Activated CD4-positive, alpha-beta memory T cell treated with anti-CD3 and anti-CD28 coated beads for 36 hours (primary cell): ENCODE measurements around the gene RNF4. TPM values are rescaled to one million over a fixed set of nuclear protein-coding genes. Genes with fewer than 3 reads are reported as not detected.

ENCODE experiments used
- CTCF ChIA-PET: fragments of 350-600 bp; sonication (Branson Sonifier 250); formaldehyde crosslinking; loops from one replicate; lab custom pipeline; 2021; ENCODE audit warnings: antibody characterized with exemption, inconsistent platforms; lab: Charles Lee
- POLR2A ChIA-PET: fragments of 350-600 bp; sonication (Branson Sonifier 250); formaldehyde crosslinking; loops from one replicate; lab custom pipeline; 2021; ENCODE audit warnings: antibody characterized with exemption; lab: Charles Lee
- DNase-seq: peaks from one replicate; pipeline ENCODE4 v3.0.0-alpha.2; 2020
- H3K27ac Mint-ChIP-seq: one replicate; pipeline ENCODE4 v1.8.0; 2021; ENCODE audit warnings: mixed read lengths
- H3K27me3 Mint-ChIP-seq: one replicate; pipeline ENCODE4 v1.8.0; 2021; ENCODE audit warnings: mixed read lengths
- H3K36me3 Mint-ChIP-seq: one replicate; pipeline ENCODE4 v1.8.0; 2021; ENCODE audit warnings: mixed read lengths
- H3K4me1 Mint-ChIP-seq: one replicate; pipeline ENCODE4 v1.8.0; 2021; ENCODE audit warnings: low read depth, mixed read lengths
- H3K4me3 Mint-ChIP-seq: one replicate; pipeline ENCODE4 v1.8.0; 2021; ENCODE audit warnings: mild to moderate bottlenecking, mixed read lengths
- H3K9me3 Mint-ChIP-seq: one replicate; pipeline ENCODE4 v1.8.0; 2021; ENCODE audit warnings: mixed read lengths
- intact Hi-C: fragments of 100-400 bp; cut with micrococcal nuclease; formaldehyde crosslinking; loops from one replicate; pipeline ENCODE4 v1.15.1; 2023
- total RNA-seq, 2 experiments: library from RNA; stranded (reverse); gene quantifications; one replicate each; pipeline ENCODE4 v1.2.3, GENCODE V29; 2021

Gene RNF4, protein sequence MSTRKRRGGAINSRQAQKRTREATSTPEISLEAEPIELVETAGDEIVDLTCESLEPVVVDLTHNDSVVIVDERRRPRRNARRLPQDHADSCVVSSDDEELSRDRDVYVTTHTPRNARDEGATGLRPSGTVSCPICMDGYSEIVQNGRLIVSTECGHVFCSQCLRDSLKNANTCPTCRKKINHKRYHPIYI
- total RNA-seq: 10 to 100 TPM; 84.6 to 90.3 TPM

- Mint-ChIP-seq H3K36me3 (peaks cover 46% of the 10 kb centered on the region), H3K4me1 (peaks cover 42% of the 10 kb centered on the region), H3K4me3 (peak within 1 kb of the TSS; percentile 97), H3K27me3 (no peaks in the 10 kb centered on the region), H3K27ac (peak within 1 kb of the TSS; percentile 98), H3K9me3 (no peaks in the 10 kb centered on the region)
- ChIA-PET CTCF (interaction anchor here (0.5 to 2.9 kb wide), 12 partner anchors 16 to 525 kb away, joined by 3 to 15 read pairs (median 4); partner anchors contain the start of genes HAUS3 and POLN), POLR2A (interaction anchor here (0.7 to 3.3 kb wide), 18 partner anchors 10 to 467 kb away, joined by 3 to 40 read pairs (median 4); partner anchors contain the start of genes CFAP99, FAM193A, HAUS3 and MXD4)
- DNase-seq: peak; percentile 98
- intact Hi-C loops: loop anchor here (1.0 to 5.0 kb wide), 9 partner anchors 14 to 494 kb away; partner anchors contain the start of genes CFAP99, FAM193A, GRK4 and HAUS3
Measured at GRCh38 chr4:2468456-2469191, at the start of gene RNF4. Gene RNF4 (plus strand): TSS chr4:2469106. CDS start chr4:2490494, 21,388 bp downstream.

- Mint-ChIP-seq H3K4me1 (peaks cover 24% of the 10 kb centered on the region), H3K27me3 (peaks cover 13% of the 10 kb centered on the region), H3K4me3 (peak overlapping the region; percentile 80), H3K9me3 (no peaks in the 10 kb centered on the region), H3K36me3 (peaks cover 2% of the 10 kb centered on the region), H3K27ac (no peak overlapping the region)
- ChIA-PET CTCF (interaction anchor here (1.0 to 2.0 kb wide), 12 partner anchors 17 to 520 kb away, joined by 3 to 8 read pairs (median 4); no protein-coding TSS in a partner anchor), POLR2A (interaction anchor here (1.4 to 1.9 kb wide), 2 partner anchors 49 to 178 kb away, joined by 7 to 11 read pairs; partner anchors contain the start of genes HAUS3, POLN and RNF4)
- intact Hi-C loops: loop anchor here (2.0 to 10.0 kb wide), 4 partner anchors 21 to 698 kb away; partner anchors contain the start of genes GRK4, NELFA, NOP14 and TACC3
- DNase-seq: no peak
Measured at GRCh38 chr4:2419814-2420213, 49.1 kb upstream of the RNF4 start.

- intact Hi-C loops: no loop called here
- Mint-ChIP-seq H3K4me3 (no peak overlapping the region), H3K36me3 (no peaks in the 10 kb centered on the region), H3K27ac (no peak overlapping the region), H3K9me3 (no peaks in the 10 kb centered on the region), H3K27me3 (peaks cover 13% of the 10 kb centered on the region), H3K4me1 (peaks cover 13% of the 10 kb centered on the region)
- DNase-seq: no peak
- POLR2A ChIA-PET: interaction anchor here (0.5 to 0.7 kb wide), 2 partner anchors 48 to 325 kb away, joined by 4 read pairs; no protein-coding TSS in a partner anchor
- CTCF ChIA-PET: interaction anchor here (0.7 to 2.0 kb wide), 3 partner anchors 9 to 202 kb away, joined by 3 to 8 read pairs (median 4); no protein-coding TSS in a partner anchor
Measured at GRCh38 chr4:2421928-2422327, 47.0 kb upstream of the RNF4 start.

- Mint-ChIP-seq H3K27me3 (peaks cover 13% of the 10 kb centered on the region), H3K27ac (no peak overlapping the region), H3K4me3 (no peak overlapping the region), H3K36me3 (no peaks in the 10 kb centered on the region), H3K4me1 (peaks cover 13% of the 10 kb centered on the region), H3K9me3 (no peaks in the 10 kb centered on the region)
- POLR2A ChIA-PET: no interaction called here
- intact Hi-C loops: no loop called here
- no peak for DNase-seq
- CTCF ChIA-PET: interaction anchor here (0.6 kb wide), 1 partner anchor 1065 kb away, joined by 3 read pairs; no protein-coding TSS in a partner anchor
Measured at GRCh38 chr4:2423066-2423465, 45.8 kb upstream of the RNF4 start.

- CTCF ChIA-PET: no interaction called here
Measured at GRCh38 chr4:2423695-2424094, 45.2 kb upstream of the RNF4 start.

DNA sequence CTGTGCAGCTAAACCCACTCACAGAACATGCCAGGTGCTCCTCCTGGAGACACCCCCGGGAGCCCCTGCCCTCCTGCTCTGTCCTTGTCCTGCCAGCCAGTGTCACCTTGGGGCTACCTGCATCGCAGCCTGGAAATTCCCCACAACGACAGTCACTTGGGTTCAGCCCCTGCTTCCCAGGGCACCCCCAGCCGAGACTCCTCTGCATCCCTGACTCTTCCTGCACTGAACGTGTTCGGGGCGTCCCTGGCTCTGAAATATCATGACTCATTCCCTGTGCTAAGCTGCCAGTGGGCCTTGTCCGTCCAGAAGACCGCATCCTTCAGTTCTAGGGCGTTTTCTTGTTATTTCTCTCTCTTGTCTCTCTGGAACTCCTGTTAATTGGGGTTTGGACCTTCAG lies 44.3 kb upstream of the RNF4 start:
- Mint-ChIP-seq H3K27me3 (peaks cover 10% of the 10 kb centered on the region), H3K4me1 (peaks cover 7% of the 10 kb centered on the region), H3K9me3 (no peaks in the 10 kb centered on the region), H3K27ac (no peak overlapping the region), H3K36me3 (no peaks in the 10 kb centered on the region), H3K4me3 (no peak overlapping the region)
- intact Hi-C loops: no loop called here
- ChIA-PET CTCF (interaction anchor here (0.7 kb wide), 1 partner anchor 215 kb away, joined by 5 read pairs; no protein-coding TSS in a partner anchor), POLR2A (no interaction called here)
- no peak for DNase-seq

More at GRCh38 chr4:2423695-2424094, 45.2 kb upstream of the RNF4 start:
- Mint-ChIP-seq H3K9me3 (no peaks in the 10 kb centered on the region), H3K27me3 (peaks cover 13% of the 10 kb centered on the region), H3K27ac (no peak overlapping the region), H3K36me3 (no peaks in the 10 kb centered on the region), H3K4me3 (no peak overlapping the region), H3K4me1 (peaks cover 13% of the 10 kb centered on the region)
- no peak for DNase-seq
- POLR2A ChIA-PET: no interaction called here
- intact Hi-C loops: no loop called here

GRCh38 chr4:2425386-2426068 lies 43.4 kb upstream of the RNF4 start:
- no peak for DNase-seq
- ChIA-PET POLR2A (no interaction called here), CTCF (no interaction called here)
- intact Hi-C loops: no loop called here
- Mint-ChIP-seq H3K36me3 (no peaks in the 10 kb centered on the region), H3K27me3 (peaks cover 3% of the 10 kb centered on the region), H3K9me3 (no peaks in the 10 kb centered on the region), H3K4me1 (no peaks in the 10 kb centered on the region), H3K27ac (no peak overlapping the region), H3K4me3 (no peak overlapping the region)

- ChIA-PET POLR2A (no interaction called here), CTCF (no interaction called here)
- Mint-ChIP-seq H3K27me3 (peaks cover 2% of the 10 kb centered on the region), H3K36me3 (no peaks in the 10 kb centered on the region), H3K9me3 (no peaks in the 10 kb centered on the region), H3K4me3 (no peak overlapping the region), H3K4me1 (no peaks in the 10 kb centered on the region), H3K27ac (no peak overlapping the region)
- intact Hi-C loops: no loop called here
- no peak for DNase-seq
Measured at GRCh38 chr4:2426069-2426397, 42.9 kb upstream of the RNF4 start.

GRCh38 chr4:2426711-2427275 lies 42.1 kb upstream of the RNF4 start:
- POLR2A ChIA-PET: no interaction called here
- Mint-ChIP-seq H3K36me3 (no peaks in the 10 kb centered on the region), H3K4me3 (no peak overlapping the region), H3K4me1 (no peaks in the 10 kb centered on the region), H3K9me3 (no peaks in the 10 kb centered on the region), H3K27me3 (peaks cover 2% of the 10 kb centered on the region), H3K27ac (no peak overlapping the region)
- intact Hi-C loops: no loop called here
- no peak for DNase-seq
- CTCF ChIA-PET: no interaction called here

GRCh38 chr4:2427383-2428334 lies 41.2 kb upstream of the RNF4 start:
- Mint-ChIP-seq H3K27me3 (no peaks in the 10 kb centered on the region), H3K4me3 (no peak overlapping the region), H3K27ac (no peak overlapping the region), H3K36me3 (no peaks in the 10 kb centered on the region), H3K9me3 (no peaks in the 10 kb centered on the region), H3K4me1 (no peaks in the 10 kb centered on the region)
- intact Hi-C loops: no loop called here
- POLR2A ChIA-PET: no interaction called here
- CTCF ChIA-PET: no interaction called here
- no peak for DNase-seq
